Fibroblast of lung (primary cell): Measurements from ENCODE around the gene CXCL13.

Experiments used
- EZH2 ChIP-seq: IDR thresholded peaks from 2 replicates; pipeline ENCODE4 v1.5.1; 2012; ENCODE audit warnings: low read length, control low read depth, mild to moderate bottlenecking; ENCODE audit errors: missing control alignments
- TF ChIP-seq, protein P1 (sequence below), 2 donors: IDR thresholded peaks in 1 of 2; conservative IDR thresholded peaks in 1 of 2; 1 replicate in 1 of 2; 2 replicates in 1 of 2; pipeline ENCODE4 v1.5.1; 2011 to 2012; ENCODE audit warnings: low read length in 2 of 2, control low read depth in 1 of 2, inconsistent platforms in 1 of 2, low read depth in 1 of 2, mild to moderate bottlenecking in 1 of 2

DNA sequence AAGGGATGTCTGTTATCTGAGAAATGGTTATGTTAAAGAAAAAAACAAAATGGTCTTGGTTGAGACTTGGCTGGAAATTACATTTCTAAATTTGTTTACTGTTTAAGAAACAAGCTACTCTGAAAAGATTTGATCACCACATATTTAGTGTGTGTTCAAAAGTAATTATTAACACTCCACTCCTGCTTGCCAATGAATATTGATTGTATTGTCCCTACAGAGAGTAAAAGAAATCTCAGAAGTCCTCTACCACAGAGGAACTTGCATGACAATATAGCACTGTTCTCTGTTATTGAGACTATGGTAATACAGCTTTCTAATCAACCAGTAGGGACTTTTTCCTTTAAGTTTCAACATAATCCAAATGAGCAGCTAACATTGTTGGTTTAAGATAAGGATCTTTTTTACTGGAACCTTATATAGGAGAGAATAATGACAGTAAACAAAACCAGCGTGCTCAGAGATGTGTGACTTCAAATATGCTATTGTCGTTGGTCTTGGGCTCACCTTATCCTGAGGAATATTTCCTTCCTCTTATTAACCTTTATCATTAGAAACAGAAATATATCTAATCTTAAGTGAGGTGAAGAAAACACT is 47.6 kb downstream of the CXCL13 start:
- TF ChIP-seq, protein P1, sequence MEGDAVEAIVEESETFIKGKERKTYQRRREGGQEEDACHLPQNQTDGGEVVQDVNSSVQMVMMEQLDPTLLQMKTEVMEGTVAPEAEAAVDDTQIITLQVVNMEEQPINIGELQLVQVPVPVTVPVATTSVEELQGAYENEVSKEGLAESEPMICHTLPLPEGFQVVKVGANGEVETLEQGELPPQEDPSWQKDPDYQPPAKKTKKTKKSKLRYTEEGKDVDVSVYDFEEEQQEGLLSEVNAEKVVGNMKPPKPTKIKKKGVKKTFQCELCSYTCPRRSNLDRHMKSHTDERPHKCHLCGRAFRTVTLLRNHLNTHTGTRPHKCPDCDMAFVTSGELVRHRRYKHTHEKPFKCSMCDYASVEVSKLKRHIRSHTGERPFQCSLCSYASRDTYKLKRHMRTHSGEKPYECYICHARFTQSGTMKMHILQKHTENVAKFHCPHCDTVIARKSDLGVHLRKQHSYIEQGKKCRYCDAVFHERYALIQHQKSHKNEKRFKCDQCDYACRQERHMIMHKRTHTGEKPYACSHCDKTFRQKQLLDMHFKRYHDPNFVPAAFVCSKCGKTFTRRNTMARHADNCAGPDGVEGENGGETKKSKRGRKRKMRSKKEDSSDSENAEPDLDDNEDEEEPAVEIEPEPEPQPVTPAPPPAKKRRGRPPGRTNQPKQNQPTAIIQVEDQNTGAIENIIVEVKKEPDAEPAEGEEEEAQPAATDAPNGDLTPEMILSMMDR (conservative IDR thresholded peaks at IDR 0.05 in 1 of 2, IDR thresholded peaks at IDR 0.05 in 1 of 2; ENCODE audit: low read depth in 1 of 2, low read length in 2 of 2): no peak
- TF ChIP-seq EZH2: no peak
